ENCODE measurements around the gene EGFLAM.

Gene EGFLAM

GRCh38 chr5:38447786-38448185 lies 189.4 kb downstream of the EGFLAM start:
- no peak for DNase-seq (ENCODE audit: low read depth in 2 of 2)

DNA sequence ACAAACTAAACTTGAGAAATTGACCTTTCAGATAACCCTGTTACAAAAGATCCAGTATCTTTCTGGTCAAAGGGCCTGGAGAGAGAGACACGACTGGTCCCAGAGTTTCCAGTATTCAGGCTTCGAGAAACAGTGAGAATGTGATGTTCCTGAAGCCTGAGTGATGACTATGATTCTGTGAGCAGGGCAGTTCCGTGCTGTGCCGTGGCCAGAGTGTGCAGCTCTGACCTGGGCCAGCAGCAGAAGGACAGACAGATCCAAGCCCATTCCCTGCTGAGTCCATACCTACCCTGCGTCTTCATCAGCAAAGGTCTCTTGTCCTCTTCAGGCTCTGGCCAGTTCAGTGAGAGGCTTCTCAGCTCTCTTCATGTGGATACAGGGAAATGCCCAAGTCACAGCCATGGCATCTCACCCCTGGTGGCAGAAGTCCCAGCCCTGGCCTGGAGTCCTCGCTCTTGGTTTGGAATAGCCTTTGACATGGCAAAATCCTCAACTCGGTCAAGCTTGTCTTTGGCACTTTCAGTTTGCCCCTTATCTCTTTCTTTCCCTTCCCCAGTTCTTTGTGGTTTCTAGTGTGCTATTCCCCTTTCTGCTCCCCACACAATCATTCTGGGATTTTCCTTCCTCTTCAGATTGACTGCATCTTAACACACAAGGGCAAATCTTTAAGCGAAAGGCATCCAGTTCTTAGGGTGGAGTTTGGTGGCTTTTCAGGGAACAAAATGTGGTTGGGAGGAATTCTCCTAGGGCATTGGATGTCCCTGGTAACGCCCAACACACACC lies 190.4 kb downstream of the EGFLAM start:
- no peak for DNase-seq (ENCODE audit: low read depth in 2 of 2)

GRCh38 chr5:38450627-38451026 lies 192.3 kb downstream of the EGFLAM start:
- no peak for DNase-seq (ENCODE audit: low read depth in 2 of 2)

DNA sequence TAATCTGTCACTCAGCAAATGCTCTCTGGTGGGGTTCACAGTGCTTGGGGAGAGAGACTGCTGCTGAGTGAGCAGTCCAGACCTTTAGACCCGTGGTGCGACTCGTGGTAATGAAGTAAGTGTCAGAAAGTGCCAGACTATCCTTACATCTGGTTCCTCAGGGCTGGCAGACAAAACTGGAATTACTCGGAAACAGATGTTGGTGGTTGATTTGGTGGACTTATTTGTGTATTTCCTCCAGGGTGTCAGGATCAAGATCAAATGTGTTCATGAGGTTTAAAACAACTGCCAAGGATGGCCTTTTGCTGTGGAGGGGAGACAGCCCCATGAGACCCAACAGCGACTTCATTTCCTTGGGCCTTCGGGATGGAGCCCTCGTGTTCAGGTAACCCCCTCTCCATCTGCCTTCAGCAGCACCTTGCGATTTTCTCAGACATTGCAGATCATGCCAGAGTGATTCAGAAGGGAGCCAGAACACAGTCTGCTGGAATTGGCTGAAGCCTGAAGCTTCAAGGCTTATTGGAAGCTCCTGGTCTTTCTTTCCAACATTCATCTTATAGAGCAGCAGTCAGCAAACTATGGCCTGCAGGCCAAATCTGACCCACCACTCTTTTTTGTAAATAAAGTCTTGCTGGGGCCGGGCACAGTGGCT lies 192.8 kb downstream of the EGFLAM start:
- DNase-seq (ENCODE audit: low read depth in 2 of 2) = no peak

DNA sequence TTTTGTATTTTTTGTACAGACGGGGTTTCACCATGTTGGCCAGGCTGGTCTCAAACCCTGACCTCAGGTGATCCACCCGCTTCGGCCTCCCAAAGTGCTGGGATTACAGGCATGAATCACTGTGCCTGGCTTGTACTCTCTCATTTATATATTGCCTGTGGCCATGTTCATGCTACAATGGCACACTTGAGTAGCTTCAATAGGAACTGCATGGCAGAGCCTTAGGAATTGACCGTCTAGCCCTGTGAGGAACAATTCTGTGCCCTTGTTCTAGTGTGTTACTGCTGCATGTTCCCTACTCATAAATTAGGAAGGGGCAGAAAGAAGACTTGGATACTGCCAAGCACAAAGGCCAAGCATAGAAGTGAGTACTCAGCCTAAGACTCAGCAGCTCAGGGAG lies 193.8 kb downstream of the EGFLAM start:
- no peak for DNase-seq (ENCODE audit: low read depth in 2 of 2)

GRCh38 chr5:38453506-38453905 lies 195.1 kb downstream of the EGFLAM start:
- peak in 1 of 2 donors; percentile 18 for DNase-seq (ENCODE audit: low read depth in 2 of 2)

- no peak for DNase-seq (ENCODE audit: low read depth in 2 of 2)
Measured at GRCh38 chr5:38453921-38454320, 195.6 kb downstream of the EGFLAM start.

- no peak for DNase-seq (ENCODE audit: low read depth in 2 of 2)
Measured at GRCh38 chr5:38455796-38456330, 197.5 kb downstream of the EGFLAM start.

- no peak for DNase-seq (ENCODE audit: low read depth in 2 of 2)
Measured at GRCh38 chr5:38456657-38457399, 198.5 kb downstream of the EGFLAM start.

GRCh38 chr5:38458174-38458573 lies 199.8 kb downstream of the EGFLAM start:
- DNase-seq (ENCODE audit: low read depth in 2 of 2) = no peak

DNA sequence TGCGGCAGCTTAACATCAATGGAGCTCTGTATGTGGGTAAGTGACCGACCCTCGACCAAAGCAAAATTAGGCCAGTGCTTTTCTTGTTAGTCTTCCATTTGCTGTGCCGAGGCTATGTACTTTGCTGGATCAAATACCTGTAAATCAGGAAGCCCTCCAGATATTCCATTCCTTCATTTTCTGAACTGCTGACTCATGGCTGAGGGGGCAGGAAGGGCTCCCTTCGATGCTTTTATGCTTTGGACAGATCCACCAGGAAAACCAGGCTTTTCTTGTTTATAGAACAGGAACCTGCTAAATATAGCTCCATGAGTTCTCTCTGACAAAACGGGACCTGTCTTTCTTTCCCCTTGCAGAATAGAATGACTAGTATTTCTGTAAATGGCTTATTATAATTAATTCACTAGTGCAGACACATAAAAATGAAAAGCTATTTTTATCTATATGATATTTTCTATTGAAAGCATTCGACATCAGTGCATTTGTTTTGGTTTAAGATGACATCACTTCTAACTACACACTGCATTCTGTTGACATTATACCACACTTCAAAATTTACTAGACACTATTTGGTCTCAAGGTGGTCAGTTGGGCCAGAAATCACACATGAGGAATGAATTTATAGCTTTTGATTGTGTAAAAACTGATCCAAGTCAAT lies 204.7 kb downstream of the EGFLAM start:
- DNase-seq (ENCODE audit: low read depth in 2 of 2) = no peak

DNA sequence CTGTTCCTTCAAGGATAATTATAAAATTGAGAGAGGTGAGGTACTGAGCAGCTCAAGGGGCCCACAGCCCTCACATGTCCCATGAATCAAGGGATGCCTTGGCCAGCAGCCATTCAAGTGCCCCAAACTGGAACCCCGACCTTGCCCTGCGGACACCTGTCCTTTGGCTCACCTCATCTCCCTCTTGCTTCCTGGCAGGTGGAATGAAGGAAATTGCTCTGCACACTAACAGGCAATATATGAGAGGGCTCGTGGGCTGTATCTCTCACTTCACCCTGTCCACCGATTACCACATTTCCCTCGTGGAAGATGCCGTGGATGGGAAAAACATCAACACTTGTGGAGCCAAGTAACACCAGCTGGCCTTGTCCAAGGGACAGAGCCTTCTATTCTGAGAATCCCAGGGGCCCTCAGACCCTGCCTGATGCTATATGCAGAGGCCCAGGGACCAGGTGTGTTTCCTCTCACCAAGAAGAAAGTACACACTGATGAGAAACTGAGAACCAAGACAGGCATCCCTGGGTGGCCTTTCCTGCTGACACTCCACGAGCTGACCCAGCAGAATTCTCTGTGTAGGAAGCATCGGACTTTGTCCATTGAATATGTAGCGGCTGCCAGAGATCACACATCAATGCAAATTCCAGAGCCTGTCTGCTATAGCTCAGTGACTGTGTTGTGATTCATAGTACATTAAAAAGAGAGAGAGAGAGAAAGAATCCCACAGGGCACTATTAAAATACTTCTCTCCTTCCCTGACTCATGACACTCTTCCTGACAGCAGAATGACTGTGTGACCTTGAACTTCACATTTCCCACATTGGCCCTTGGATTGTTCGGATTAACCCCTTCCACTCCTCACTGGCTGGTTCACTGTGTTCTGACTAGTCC lies 205.5 kb downstream of the EGFLAM start:
- no peak for DNase-seq (ENCODE audit: low read depth in 2 of 2)

- no peak for DNase-seq (ENCODE audit: low read depth in 2 of 2)
Measured at GRCh38 chr5:38465061-38465460, 206.7 kb downstream of the EGFLAM start.

- no peak for DNase-seq (ENCODE audit: low read depth in 2 of 2)
Measured at GRCh38 chr5:38465702-38466423, 207.5 kb downstream of the EGFLAM start.

DNA sequence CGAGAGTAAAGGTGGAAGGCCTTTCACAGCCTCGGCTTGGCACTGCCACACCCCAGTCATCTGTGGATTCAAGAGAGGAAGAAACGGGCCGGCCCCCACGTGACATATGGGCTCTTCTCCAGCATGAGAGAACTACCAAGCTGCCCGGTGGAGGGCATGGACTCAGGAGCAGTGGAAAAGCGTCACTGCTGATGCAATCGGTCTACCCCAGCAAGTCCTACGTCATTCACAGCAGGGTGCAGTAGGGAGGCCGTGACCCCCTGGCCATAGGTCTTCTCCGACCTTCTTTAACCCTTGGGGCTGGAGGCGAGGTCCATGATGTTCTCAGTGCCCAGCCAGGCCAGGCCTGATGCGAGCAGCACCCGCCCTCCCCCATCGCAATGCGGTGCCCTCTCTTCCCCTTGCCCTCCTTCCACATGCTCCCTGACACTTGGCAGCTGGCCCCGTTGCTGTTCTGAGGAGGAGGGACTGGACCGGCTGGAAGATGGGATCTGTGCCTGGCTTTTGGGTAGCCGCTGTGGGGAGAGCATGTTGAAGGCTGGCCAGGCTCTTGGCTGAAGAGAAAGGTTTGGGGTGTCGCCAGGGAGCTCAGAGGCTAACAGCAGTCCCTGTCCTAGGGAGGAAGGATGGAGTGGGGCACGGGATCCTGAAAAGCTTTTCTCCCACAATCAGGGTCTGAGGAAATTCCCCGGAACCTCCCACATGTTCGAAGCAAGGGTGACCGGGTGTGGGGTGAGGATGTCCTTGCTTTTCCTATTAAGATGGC lies 208.2 kb downstream of the EGFLAM start:
- no peak for DNase-seq (ENCODE audit: low read depth in 2 of 2)

- DNase-seq (ENCODE audit: low read depth in 2 of 2) = no peak
Measured at GRCh38 chr5:38467353-38468040, 209.1 kb downstream of the EGFLAM start.

GRCh38 chr5:38468202-38468673 lies 209.9 kb downstream of the EGFLAM start:
- no peak for DNase-seq (ENCODE audit: low read depth in 2 of 2)

GRCh38 chr5:38468978-38469706 lies 210.8 kb downstream of the EGFLAM start:
- no peak for DNase-seq (ENCODE audit: low read depth in 2 of 2)

All from activated CD8-positive, alpha-beta memory T cell treated with anti-CD3 and anti-CD28 coated beads for 4 hours (primary cell).